Stimulated activated CD8-positive, alpha-beta memory T cell treated with anti-CD3 and anti-CD28 coated beads, Interleukin-7, amount 100 ng/mL, for 24 hours (primary cell): ENCODE data around the gene IGSF21.
"Not testable (repeated sequence)": the region's sequence is repeated elsewhere in the genome, so short reads cannot be mapped to it uniquely, and the experiment has no call there.

Experiments used
- DNase-seq: peaks from one replicate; pipeline ENCODE4 v3.0.0-alpha.2; 2020; ENCODE audit warnings: low read depth

The IGSF21 gene

GRCh38 chr1:18404460-18404859 lies 296.9 kb downstream of the IGSF21 start:
- no peak for DNase-seq

- no peak for DNase-seq
These were observed 299.8 kb downstream of the IGSF21 start for GRCh38 chr1:18407166-18408045.

GRCh38 chr1:18408656-18409370 lies 301.2 kb downstream of the IGSF21 start:
- no peak for DNase-seq

GRCh38 chr1:18409609-18410237 lies 302.1 kb downstream of the IGSF21 start:
- no peak for DNase-seq

GRCh38 chr1:18410407-18410806 lies 302.8 kb downstream of the IGSF21 start:
- DNase-seq = no peak

- DNase-seq = no peak
These were observed 303.7 kb downstream of the IGSF21 start for GRCh38 chr1:18411321-18411720.

- DNase-seq = no peak
These were observed 304.4 kb downstream of the IGSF21 start for GRCh38 chr1:18411820-18412641.

GRCh38 chr1:18412882-18413353 lies 305.3 kb downstream of the IGSF21 start:
- DNase-seq = no peak

- no peak for DNase-seq
These were observed 306.1 kb downstream of the IGSF21 start for GRCh38 chr1:18413541-18414305.

- DNase-seq = no peak
These were observed 306.7 kb downstream of the IGSF21 start for GRCh38 chr1:18414321-18414720.

GRCh38 chr1:18414872-18415447 lies 307.4 kb downstream of the IGSF21 start:
- DNase-seq = no peak

GRCh38 chr1:18415448-18416027 lies 307.9 kb downstream of the IGSF21 start:
- DNase-seq = no peak

GRCh38 chr1:18416126-18416525 lies 308.5 kb downstream of the IGSF21 start:
- not testable (repeated sequence) for DNase-seq

- DNase-seq = no peak
These were observed 310.0 kb downstream of the IGSF21 start for GRCh38 chr1:18417316-18418269.

- no peak for DNase-seq
These were observed 311.7 kb downstream of the IGSF21 start for GRCh38 chr1:18419113-18419844.

- no peak for DNase-seq
These were observed 312.2 kb downstream of the IGSF21 start for GRCh38 chr1:18419845-18420184.

- no peak for DNase-seq
These were observed 314.6 kb downstream of the IGSF21 start for GRCh38 chr1:18422076-18422777.

- DNase-seq = no peak
These were observed 315.4 kb downstream of the IGSF21 start for GRCh38 chr1:18422954-18423353.
